ENCODE measurements around the gene CTAGE1.
"Not testable (repeated sequence)": the region's sequence is repeated elsewhere in the genome, so short reads cannot be mapped to it uniquely, and the experiment has no call there.

CTAGE1 gene

GRCh38 chr18:22412176-22412911 lies 5.4 kb downstream of the CTAGE1 start:
- no peaks in the 10 kb centered on the region for H3K4me1 ChIP-seq (ENCODE audit: insufficient read depth, low read length)
- H3K9ac ChIP-seq (ENCODE audit: low read depth, low read length), result no peak overlapping the region
- no peaks in the 10 kb centered on the region for H3K27me3 ChIP-seq (ENCODE audit: insufficient read depth, low read length)
- no peak overlapping the region for H3K4me3 ChIP-seq (ENCODE audit: low read length)
- H3K9me3 ChIP-seq (ENCODE audit: insufficient read depth, low read depth, low read length), result no peaks in the 10 kb centered on the region
- no peak overlapping the region for H3K27ac ChIP-seq (ENCODE audit: low read depth, low read length)
- no peaks in the 10 kb centered on the region for H3K36me3 ChIP-seq (ENCODE audit: insufficient read depth, low read length)
- WGBS, result 83% methylated on average over 4 of the region's 4 CpGs

- Histone ChIP-seq H3K9me3 (ENCODE audit: insufficient read depth, low read depth, low read length) (no peaks in the 10 kb centered on the region), H3K27me3 (ENCODE audit: insufficient read depth, low read length) (no peaks in the 10 kb centered on the region), H3K9ac (ENCODE audit: low read depth, low read length) (no peak overlapping the region), H3K27ac (ENCODE audit: low read depth, low read length) (no peak overlapping the region), H3K4me3 (ENCODE audit: low read length) (no peak overlapping the region), H3K36me3 (ENCODE audit: insufficient read depth, low read length) (no peaks in the 10 kb centered on the region), H3K4me1 (ENCODE audit: insufficient read depth, low read length) (no peaks in the 10 kb centered on the region)
- WGBS, result 94% methylated on average over 5 of the region's 5 CpGs
These were observed 6.3 kb downstream of the CTAGE1 start for GRCh38 chr18:22411446-22411845.

- no peak overlapping the region for H3K9ac ChIP-seq (ENCODE audit: low read depth, low read length)
- no peaks in the 10 kb centered on the region for H3K4me1 ChIP-seq (ENCODE audit: insufficient read depth, low read length)
- peaks cover 4% of the 10 kb centered on the region; the same call in 1 of the 2 replicates for H3K9me3 ChIP-seq (ENCODE audit: insufficient read depth, low read depth, low read length)
- no peaks in the 10 kb centered on the region for H3K27me3 ChIP-seq (ENCODE audit: insufficient read depth, low read length)
- H3K27ac ChIP-seq (ENCODE audit: low read depth, low read length), result no peak overlapping the region
- WGBS, result 95% methylated on average over 3 of the region's 3 CpGs
- no peaks in the 10 kb centered on the region for H3K36me3 ChIP-seq (ENCODE audit: insufficient read depth, low read length)
- H3K4me3 ChIP-seq (ENCODE audit: low read length), result no peak overlapping the region
These were observed 7.6 kb downstream of the CTAGE1 start for GRCh38 chr18:22410126-22410525.

GRCh38 chr18:22409445-22409844 lies 8.3 kb downstream of the CTAGE1 start:
- H3K27ac ChIP-seq (ENCODE audit: low read depth, low read length), result no peak overlapping the region
- 98% methylated on average over 1 of the region's 1 CpG for WGBS
- H3K27me3 ChIP-seq (ENCODE audit: insufficient read depth, low read length), result no peaks in the 10 kb centered on the region
- H3K9ac ChIP-seq (ENCODE audit: low read depth, low read length), result no peak overlapping the region
- H3K4me1 ChIP-seq (ENCODE audit: insufficient read depth, low read length), result no peaks in the 10 kb centered on the region
- no peak overlapping the region for H3K4me3 ChIP-seq (ENCODE audit: low read length)
- peaks cover 10% of the 10 kb centered on the region for H3K9me3 ChIP-seq (ENCODE audit: insufficient read depth, low read depth, low read length)
- H3K36me3 ChIP-seq (ENCODE audit: insufficient read depth, low read length), result no peaks in the 10 kb centered on the region

- H3K4me3 ChIP-seq (ENCODE audit: low read length), result no peak overlapping the region
- H3K4me1 ChIP-seq (ENCODE audit: insufficient read depth, low read length), result peaks cover 1% of the 10 kb centered on the region; the same call in 1 of the 2 replicates
- WGBS, result 96% methylated on average over 3 of the region's 3 CpGs
- peaks cover 10% of the 10 kb centered on the region for H3K9me3 ChIP-seq (ENCODE audit: insufficient read depth, low read depth, low read length)
- H3K27ac ChIP-seq (ENCODE audit: low read depth, low read length), result no peak overlapping the region
- H3K36me3 ChIP-seq (ENCODE audit: insufficient read depth, low read length), result no peaks in the 10 kb centered on the region
- H3K9ac ChIP-seq (ENCODE audit: low read depth, low read length), result no peak overlapping the region
- no peaks in the 10 kb centered on the region for H3K27me3 ChIP-seq (ENCODE audit: insufficient read depth, low read length)
These were observed 9.7 kb downstream of the CTAGE1 start for GRCh38 chr18:22408059-22408458.

- no peaks in the 10 kb centered on the region for H3K36me3 ChIP-seq (ENCODE audit: insufficient read depth, low read length)
- H3K27ac ChIP-seq (ENCODE audit: low read depth, low read length), result no peak overlapping the region
- H3K4me1 ChIP-seq (ENCODE audit: insufficient read depth, low read length), result peaks cover 13% of the 10 kb centered on the region
- peaks cover 10% of the 10 kb centered on the region for H3K9me3 ChIP-seq (ENCODE audit: insufficient read depth, low read depth, low read length)
- H3K4me3 ChIP-seq (ENCODE audit: low read length), result no peak overlapping the region
- H3K9ac ChIP-seq (ENCODE audit: low read depth, low read length), result no peak overlapping the region
- H3K27me3 ChIP-seq (ENCODE audit: insufficient read depth, low read length), result no peaks in the 10 kb centered on the region
These were observed 12.6 kb downstream of the CTAGE1 start for GRCh38 chr18:22405142-22405541.

- Histone ChIP-seq H3K4me3 (ENCODE audit: low read length) (no peak overlapping the region), H3K27me3 (ENCODE audit: insufficient read depth, low read length) (no peaks in the 10 kb centered on the region), H3K9ac (ENCODE audit: low read depth, low read length) (no peak overlapping the region), H3K27ac (ENCODE audit: low read depth, low read length) (no peak overlapping the region), H3K36me3 (ENCODE audit: insufficient read depth, low read length) (no peaks in the 10 kb centered on the region), H3K9me3 (ENCODE audit: insufficient read depth, low read depth, low read length) (peaks cover 10% of the 10 kb centered on the region), H3K4me1 (ENCODE audit: insufficient read depth, low read length) (peaks cover 14% of the 10 kb centered on the region)
- 94% methylated on average over 2 of the region's 3 CpGs for WGBS
These were observed 13.8 kb downstream of the CTAGE1 start for GRCh38 chr18:22403950-22404349.

GRCh38 chr18:22399949-22400348 lies 17.8 kb downstream of the CTAGE1 start:
- Histone ChIP-seq H3K4me1 (ENCODE audit: insufficient read depth, low read length) (peaks cover 22% of the 10 kb centered on the region), H3K27me3 (ENCODE audit: insufficient read depth, low read length) (no peaks in the 10 kb centered on the region), H3K4me3 (ENCODE audit: low read length) (no peak overlapping the region), H3K9me3 (ENCODE audit: insufficient read depth, low read depth, low read length) (peaks cover 4% of the 10 kb centered on the region), H3K9ac (ENCODE audit: low read depth, low read length) (no peak overlapping the region), H3K36me3 (ENCODE audit: insufficient read depth, low read length) (no peaks in the 10 kb centered on the region), H3K27ac (ENCODE audit: low read depth, low read length) (no peak overlapping the region)
- 44% methylated on average over 3 of the region's 3 CpGs for WGBS

- H3K27ac ChIP-seq (ENCODE audit: low read depth, low read length), result no peak overlapping the region
- peaks cover 22% of the 10 kb centered on the region for H3K4me1 ChIP-seq (ENCODE audit: insufficient read depth, low read length)
- 68% methylated on average over 3 of the region's 4 CpGs for WGBS
- no peaks in the 10 kb centered on the region for H3K36me3 ChIP-seq (ENCODE audit: insufficient read depth, low read length)
- no peak overlapping the region for H3K4me3 ChIP-seq (ENCODE audit: low read length)
- no peaks in the 10 kb centered on the region for H3K27me3 ChIP-seq (ENCODE audit: insufficient read depth, low read length)
- H3K9ac ChIP-seq (ENCODE audit: low read depth, low read length), result no peak overlapping the region
- H3K9me3 ChIP-seq (ENCODE audit: insufficient read depth, low read depth, low read length), result no peaks in the 10 kb centered on the region
These were observed 19.3 kb downstream of the CTAGE1 start for GRCh38 chr18:22398464-22398863.

- H3K9me3 ChIP-seq (ENCODE audit: insufficient read depth, low read depth, low read length), result no peaks in the 10 kb centered on the region
- peaks cover 9% of the 10 kb centered on the region; the same call in 1 of the 2 replicates for H3K4me1 ChIP-seq (ENCODE audit: insufficient read depth, low read length)
- H3K27me3 ChIP-seq (ENCODE audit: insufficient read depth, low read length), result no peaks in the 10 kb centered on the region
- H3K27ac ChIP-seq (ENCODE audit: low read depth, low read length), result no peak overlapping the region
- no peak overlapping the region for H3K4me3 ChIP-seq (ENCODE audit: low read length)
- no peak overlapping the region for H3K9ac ChIP-seq (ENCODE audit: low read depth, low read length)
- 93% methylated on average over 4 of the region's 5 CpGs for WGBS
- no peaks in the 10 kb centered on the region for H3K36me3 ChIP-seq (ENCODE audit: insufficient read depth, low read length)
These were observed 23.3 kb downstream of the CTAGE1 start for GRCh38 chr18:22394428-22394827.

- H3K4me3 ChIP-seq (ENCODE audit: low read length); H3K4me1 ChIP-seq (ENCODE audit: insufficient read depth, low read length); H3K27ac ChIP-seq (ENCODE audit: low read depth, low read length); H3K36me3 ChIP-seq (ENCODE audit: insufficient read depth, low read length); H3K9me3 ChIP-seq (ENCODE audit: insufficient read depth, low read depth, low read length); H3K27me3 ChIP-seq (ENCODE audit: insufficient read depth, low read length); H3K9ac ChIP-seq (ENCODE audit: low read depth, low read length): not testable (repeated sequence)
- 90% methylated on average over 3 of the region's 3 CpGs for WGBS
These were observed 24.6 kb downstream of the CTAGE1 start for GRCh38 chr18:22393164-22393563.

Data from HUES64 (cell line).